SK-N-SH (cell line): Measurements from ENCODE around the gene FZD4. TPM values are rescaled to one million over a fixed set of nuclear protein-coding genes. Genes with fewer than 3 reads are reported as not detected.

Experiments used
- CTCF ChIA-PET: fragments of 300-600, 350-600 bp; formaldehyde crosslinking; extraction: SDS; loops from one replicate; lab custom pipeline; 2021; lab: Yijun Ruan, JAX
- POLR2A ChIA-PET: fragments of 350-600 bp; sonication (Branson Sonifier 250); formaldehyde crosslinking; extraction: SDS; loops from one replicate; lab custom pipeline; 2020; ENCODE audit warnings: antibody characterized with exemption, inconsistent platforms; lab: Yijun Ruan, JAX
- DNase-seq: peaks from one replicate; pipeline ENCODE4 v3.0.0; 2012
- H2AFZ ChIP-seq: fragments of 200-600 bp; sonication (generic); 2 replicates; pipeline ENCODE4 v1.8.1; 2016; ENCODE audit warnings: antibody characterized with exemption, mild to moderate bottlenecking, low read depth
- H3F3A ChIP-seq: fragments of 200-600 bp; sonication (generic); replicated peaks from 2 replicates; pipeline ENCODE3; 2016; ENCODE audit warnings: antibody characterized with exemption, mild to moderate bottlenecking; ENCODE audit not compliant: insufficient read depth
- H3K27ac ChIP-seq, 2 experiments: fragments of 200-500 bp in 1 of 2; fragments of 200-600 bp in 1 of 2; sonication (Bioruptor generic) in 1 of 2; sonication (generic), shearing (Covaris generic) in 1 of 2; 2 replicates each; pipeline versions ENCODE4 v1.5.1 to v1.6.1; 2014 to 2016; ENCODE audit warnings: low read depth in 2 of 2, inconsistent platforms in 1 of 2, low read length in 1 of 2, mild to moderate bottlenecking in 1 of 2, mixed read lengths in 1 of 2
- H3K27me3 ChIP-seq: fragments of 200-600 bp; sonication (generic), shearing (Covaris generic); 2 replicates; pipeline ENCODE4 v1.6.1; 2016; ENCODE audit warnings: mixed run types; ENCODE audit not compliant: insufficient read depth
- H3K36me3 ChIP-seq, 2 experiments: fragments of 200-500 bp in 1 of 2; fragments of 200-600 bp in 1 of 2; sonication (Bioruptor generic) in 1 of 2; sonication (generic) in 1 of 2; replicated peaks in 1 of 2; 2 replicates each; pipeline versions ENCODE3 to v1.5.1; 2014 to 2016; ENCODE audit warnings: low read length in 1 of 2, mild to moderate bottlenecking in 1 of 2; ENCODE audit not compliant: insufficient read depth in 2 of 2, control insufficient read depth in 1 of 2
- H3K4me1 ChIP-seq, 2 experiments: fragments of 200-500 bp in 1 of 2; fragments of 200-600 bp in 1 of 2; sonication (Bioruptor generic) in 1 of 2; sonication (generic), shearing (Covaris generic) in 1 of 2; 2 replicates each; pipeline versions ENCODE4 v1.5.1 to v1.6.1; 2014 to 2016; ENCODE audit warnings: low read depth in 1 of 2, low read length in 1 of 2, mixed run types in 1 of 2; ENCODE audit not compliant: insufficient read depth in 2 of 2, control insufficient read depth in 1 of 2
- H3K4me2 ChIP-seq: fragments of 200-600 bp; sonication (generic), shearing (Covaris generic); 2 replicates; pipeline ENCODE4 v1.6.1; 2017; ENCODE audit warnings: mixed run types
- H3K4me3 ChIP-seq, 2 experiments: fragments of 200-500 bp in 1 of 2; fragments of 200-600 bp in 1 of 2; sonication (Bioruptor generic) in 1 of 2; sonication (generic), shearing (Covaris generic) in 1 of 2; 2 replicates each; pipeline versions ENCODE4 v1.5.1 to v1.8.1; 2014 to 2016; ENCODE audit warnings: low read depth in 2 of 2, inconsistent platforms in 1 of 2, low read length in 1 of 2, mild to moderate bottlenecking in 1 of 2, mixed read lengths in 1 of 2, moderate library complexity in 1 of 2
- H3K79me2 ChIP-seq: fragments of 200-600 bp; sonication (generic); 2 replicates; pipeline ENCODE4 v1.8.1; 2017; ENCODE audit warnings: mild to moderate bottlenecking; ENCODE audit not compliant: insufficient read depth
- H3K9ac ChIP-seq: fragments of 200-600 bp; sonication (generic); 2 replicates; pipeline ENCODE4 v1.6.1; 2017; ENCODE audit warnings: mixed run types
- H3K9me2 ChIP-seq: fragments of 200-600 bp; sonication (generic); 2 replicates; pipeline ENCODE4 v1.6.1; 2017; ENCODE audit warnings: mixed run types
- H3K9me3 ChIP-seq: fragments of 200-600 bp; sonication (generic); 2 replicates; pipeline ENCODE4 v1.6.1; 2017; ENCODE audit warnings: mixed run types, mild to moderate bottlenecking, moderate library complexity
- H4K20me1 ChIP-seq: fragments of 200-600 bp; sonication (generic); 2 replicates; pipeline ENCODE4 v1.6.1; 2017; ENCODE audit warnings: mild to moderate bottlenecking, mixed run types; ENCODE audit not compliant: insufficient read depth
- CHD2 ChIP-seq: fragments of 150-350 bp; IDR thresholded peaks from 2 replicates; pipeline ENCODE4 v1.6.1; 2018; ENCODE audit warnings: low read length; ENCODE audit not compliant: partially characterized antibody
- ELF1 ChIP-seq: IDR thresholded peaks from 2 replicates; pipeline ENCODE4 v1.4.0; 2012
- EP300 ChIP-seq, 2 experiments: IDR thresholded peaks; 2 replicates each; pipeline versions ENCODE4 v1.4.0 to v1.6.1; 2012; ENCODE audit warnings: borderline replicate concordance in 1 of 2, low read depth in 1 of 2, low read length in 1 of 2
- FOXJ3 ChIP-seq: sonication (generic); formaldehyde crosslinking; IDR thresholded peaks from 2 replicates; pipeline ENCODE4 v1.5.1; 2020; ENCODE audit warnings: mild to moderate bottlenecking, missing genetic modification reagents
- GABPA ChIP-seq: IDR thresholded peaks from 2 replicates; pipeline ENCODE4 v1.4.0; 2012; ENCODE audit warnings: low read depth, mild to moderate bottlenecking
- MEF2A ChIP-seq: IDR thresholded peaks from 2 replicates; pipeline ENCODE4 v1.4.0; 2012; ENCODE audit warnings: low read depth, borderline replicate concordance
- POLR2AphosphoS5 ChIP-seq: IDR thresholded peaks from 2 replicates; pipeline ENCODE4 v1.6.1; 2012; ENCODE audit warnings: low read depth, low read length
- RCOR1 ChIP-seq: fragments of 150-350 bp; IDR thresholded peaks from 2 replicates; pipeline ENCODE4 v1.6.1; 2017; ENCODE audit warnings: antibody characterized with exemption, low read length
- RFX5 ChIP-seq: IDR thresholded peaks from 2 replicates; pipeline ENCODE4 v1.6.1; 2012; ENCODE audit warnings: mild to moderate bottlenecking, improper control_type of control experiment, low read length
- RXRA ChIP-seq: IDR thresholded peaks from 2 replicates; pipeline ENCODE4 v1.4.0; 2012; ENCODE audit warnings: low read depth, mild to moderate bottlenecking, borderline replicate concordance
- SIN3A ChIP-seq: IDR thresholded peaks from 2 replicates; pipeline ENCODE4 v1.6.1; 2012; ENCODE audit warnings: low read depth, mild to moderate bottlenecking, low read length, moderate library complexity, borderline replicate concordance
- SMC3 ChIP-seq: IDR thresholded peaks from 2 replicates; pipeline ENCODE4 v1.6.1; 2012; ENCODE audit warnings: low read depth, low read length, improper control_type of control experiment
- WGBS: methylation state at CpG from one replicate; pipeline ENCODE4 v1.1.6; 2017; ENCODE audit warnings: low lambda C conversion rate; 5-methylcytosine and 5-hydroxymethylcytosine counted together
- polyA plus RNA-seq, 3 experiments: library from polyadenylated mRNA; depleted of rRNA; stranded (reverse); fragments of >200 nt; gene quantifications; 2 replicates each; pipeline ENCODE4 v1.2.3, GENCODE V29; 2012
- TF ChIP-seq, protein P1 (sequence below): IDR thresholded peaks from 2 replicates; pipeline ENCODE4 v1.6.1; 2012; ENCODE audit warnings: mild to moderate bottlenecking, low read depth, low read length, moderate library complexity
- TF ChIP-seq, protein P2 (sequence below): IDR thresholded peaks from 2 replicates; pipeline ENCODE4 v1.4.0; 2012; ENCODE audit warnings: low read depth, borderline replicate concordance

FZD4 gene
- polyA plus RNA-seq, 1 of the 3 experiments (the other 2 are of a cell fraction) = 0.72 TPM

DNA sequence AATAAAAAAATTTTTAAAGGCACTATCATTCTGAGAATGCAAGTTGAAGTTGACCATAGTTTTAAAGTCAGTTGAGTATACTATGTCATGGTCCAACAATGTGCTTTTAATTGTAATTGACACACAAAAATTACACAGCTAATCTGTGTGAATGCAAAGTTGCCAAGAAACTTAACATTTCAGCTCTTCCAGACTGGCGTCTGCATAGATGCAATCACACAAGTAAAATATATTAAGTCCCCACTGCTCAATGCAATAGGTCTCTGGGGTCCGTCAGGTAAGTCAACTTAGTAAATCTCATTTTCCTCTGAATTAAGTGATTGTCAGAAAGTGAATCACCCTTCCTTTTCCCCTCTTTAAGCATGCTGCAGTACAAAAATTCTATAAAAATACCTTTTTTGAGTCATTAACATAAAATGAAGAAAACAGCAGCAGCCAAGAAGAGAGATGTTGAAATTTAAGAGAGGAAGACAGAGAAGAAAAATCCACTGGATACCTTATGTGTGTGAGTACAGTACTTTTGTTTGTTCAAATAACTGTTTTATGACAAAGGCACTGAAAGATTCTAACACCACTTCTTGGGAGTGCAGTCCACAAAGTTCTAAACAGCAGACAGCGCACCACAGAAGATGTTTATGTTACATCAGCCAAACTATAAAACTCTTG lies 5.1 kb downstream of the FZD4 start:
- no peak overlapping the region for H3K27ac ChIP-seq

DNA sequence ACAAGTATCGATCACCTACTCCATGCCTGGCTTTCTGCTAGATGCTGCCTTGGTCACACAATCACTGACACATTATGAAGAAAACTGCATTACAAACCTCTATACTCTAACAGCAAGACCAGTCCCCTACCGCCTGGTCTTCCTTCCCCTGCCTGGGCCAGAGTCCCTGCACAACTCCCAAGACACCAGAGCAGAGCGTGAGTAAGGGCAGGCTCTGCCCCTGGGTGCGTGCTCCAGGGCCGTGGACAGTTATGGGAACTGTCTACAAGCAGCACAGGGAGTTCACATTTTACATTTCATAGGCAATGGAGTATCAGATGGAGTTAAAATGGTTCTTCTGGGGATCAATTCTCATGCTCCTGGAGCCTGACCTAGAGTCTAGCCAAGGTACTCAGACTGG lies 6.5 kb downstream of the FZD4 start:
- no peak for DNase-seq
- H3K9me3 ChIP-seq = no peaks in the 10 kb centered on the region
- no peaks in the 10 kb centered on the region for H3K27me3 ChIP-seq
- no peak overlapping the region for H3K27ac ChIP-seq
- H3K9me2 ChIP-seq = no peaks in the 10 kb centered on the region
- peaks cover 0 to 28% of the 10 kb centered on the region in 2 experiments; a peak in 1 of 4 replicates for H3K4me1 ChIP-seq
- no peak overlapping the region for H3K4me2 ChIP-seq
- peaks cover 7 to 21% of the 10 kb centered on the region in 2 experiments for H3K36me3 ChIP-seq
- TF ChIP-seq RCOR1 = no peak
- no peak for TF ChIP-seq MEF2A
- CTCF ChIA-PET = interaction anchor here (1.6 to 5.4 kb wide), 2 partner anchors 11 to 15 kb away, joined by 3 to 36 read pairs; no protein-coding TSS in a partner anchor
- WGBS = 97% methylated on average over 5 of the region's 5 CpGs
- no peak overlapping the region for H3K9ac ChIP-seq
- H3K4me3 ChIP-seq = no peak overlapping the region
- POLR2A ChIA-PET = no interaction called here
- H2AFZ ChIP-seq = no peak overlapping the region
- no peaks in the 10 kb centered on the region; the same call in 1 of the 2 replicates for H3K79me2 ChIP-seq
- H3F3A ChIP-seq = peaks cover 10% of the 10 kb centered on the region
- H4K20me1 ChIP-seq = no peaks in the 10 kb centered on the region

More for the DNA sequence above, 5.1 kb downstream of the FZD4 start:
- H3K9ac ChIP-seq = no peak overlapping the region
- H3K79me2 ChIP-seq = no peaks in the 10 kb centered on the region; the same call in 1 of the 2 replicates
- no peak for DNase-seq
- H3K27me3 ChIP-seq = no peaks in the 10 kb centered on the region
- WGBS = 87% methylated on average over 3 of the region's 3 CpGs
- H3K4me3 ChIP-seq = no peak overlapping the region
- no peak for TF ChIP-seq GABPA
- TF ChIP-seq SMC3 = no peak
- TF ChIP-seq POLR2AphosphoS5 = no peak
- TF ChIP-seq RFX5 = no peak
- no peak for TF ChIP-seq ELF1
- no peak for TF ChIP-seq SIN3A
- no peaks in the 10 kb centered on the region for H4K20me1 ChIP-seq
- no peak overlapping the region for H2AFZ ChIP-seq
- H3K36me3 ChIP-seq = peaks cover 7 to 21% of the 10 kb centered on the region in 2 experiments
- H3F3A ChIP-seq = peaks cover 10% of the 10 kb centered on the region
- no peaks in the 10 kb centered on the region for H3K9me2 ChIP-seq
- H3K9me3 ChIP-seq = no peaks in the 10 kb centered on the region
- H3K4me2 ChIP-seq = no peak overlapping the region
- ChIA-PET POLR2A (no interaction called here), CTCF (interaction anchor here (1.0 to 5.4 kb wide), 2 partner anchors 8 to 12 kb away, joined by 3 to 36 read pairs; no protein-coding TSS in a partner anchor)
- peaks cover 9 to 28% of the 10 kb centered on the region in 2 experiments; a peak in 2 of 4 replicates for H3K4me1 ChIP-seq

DNA sequence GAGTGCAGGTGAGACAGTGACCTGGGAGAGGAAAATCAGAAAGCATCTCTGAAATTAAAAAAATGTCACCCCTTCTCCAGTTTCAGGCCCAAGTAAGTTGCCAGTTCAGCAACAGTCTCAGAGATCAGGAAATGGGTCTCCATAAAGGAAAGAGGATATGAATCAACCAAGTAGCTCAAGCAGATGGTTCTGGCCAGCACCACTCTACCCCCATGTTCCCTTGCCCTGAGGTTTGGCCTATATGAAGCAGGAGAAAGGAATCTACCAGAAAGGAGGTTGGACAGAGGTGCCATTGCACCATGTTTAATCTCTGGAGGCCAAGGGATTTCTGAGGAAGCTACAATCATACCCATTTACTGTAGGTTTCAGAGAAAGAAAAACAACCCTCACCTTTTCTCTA lies 7.7 kb downstream of the FZD4 start:
- Histone ChIP-seq H3K9me2 (no peaks in the 10 kb centered on the region), H3K27me3 (no peaks in the 10 kb centered on the region), H3K4me1 (peaks cover 0 to 20% of the 10 kb centered on the region in 2 experiments; a peak in 1 of 4 replicates), H3K79me2 (no peaks in the 10 kb centered on the region; the same call in 1 of the 2 replicates), H3F3A (peaks cover 1% of the 10 kb centered on the region), H3K4me2 (no peak overlapping the region), H3K27ac (no peak overlapping the region), H3K4me3 (no peak overlapping the region), H3K36me3 (peaks cover 7 to 21% of the 10 kb centered on the region in 2 experiments), H2AFZ (no peak overlapping the region), H3K9me3 (no peaks in the 10 kb centered on the region), H4K20me1 (no peaks in the 10 kb centered on the region), H3K9ac (no peak overlapping the region)
- POLR2A ChIA-PET = no interaction called here
- DNase-seq = no peak
- TF ChIP-seq RCOR1 (no peak), EP300 (IDR thresholded peaks at IDR 0.05; ENCODE audit: borderline replicate concordance in 1 of 2, low read depth in 1 of 2, low read length in 1 of 2) (no peak), RXRA (no peak), ELF1 (no peak), FOXJ3 (CRISPR knock-in tag) (no peak), CHD2 (no peak), SMC3 (no peak), RFX5 (no peak)
- TF ChIP-seq, protein P1, sequence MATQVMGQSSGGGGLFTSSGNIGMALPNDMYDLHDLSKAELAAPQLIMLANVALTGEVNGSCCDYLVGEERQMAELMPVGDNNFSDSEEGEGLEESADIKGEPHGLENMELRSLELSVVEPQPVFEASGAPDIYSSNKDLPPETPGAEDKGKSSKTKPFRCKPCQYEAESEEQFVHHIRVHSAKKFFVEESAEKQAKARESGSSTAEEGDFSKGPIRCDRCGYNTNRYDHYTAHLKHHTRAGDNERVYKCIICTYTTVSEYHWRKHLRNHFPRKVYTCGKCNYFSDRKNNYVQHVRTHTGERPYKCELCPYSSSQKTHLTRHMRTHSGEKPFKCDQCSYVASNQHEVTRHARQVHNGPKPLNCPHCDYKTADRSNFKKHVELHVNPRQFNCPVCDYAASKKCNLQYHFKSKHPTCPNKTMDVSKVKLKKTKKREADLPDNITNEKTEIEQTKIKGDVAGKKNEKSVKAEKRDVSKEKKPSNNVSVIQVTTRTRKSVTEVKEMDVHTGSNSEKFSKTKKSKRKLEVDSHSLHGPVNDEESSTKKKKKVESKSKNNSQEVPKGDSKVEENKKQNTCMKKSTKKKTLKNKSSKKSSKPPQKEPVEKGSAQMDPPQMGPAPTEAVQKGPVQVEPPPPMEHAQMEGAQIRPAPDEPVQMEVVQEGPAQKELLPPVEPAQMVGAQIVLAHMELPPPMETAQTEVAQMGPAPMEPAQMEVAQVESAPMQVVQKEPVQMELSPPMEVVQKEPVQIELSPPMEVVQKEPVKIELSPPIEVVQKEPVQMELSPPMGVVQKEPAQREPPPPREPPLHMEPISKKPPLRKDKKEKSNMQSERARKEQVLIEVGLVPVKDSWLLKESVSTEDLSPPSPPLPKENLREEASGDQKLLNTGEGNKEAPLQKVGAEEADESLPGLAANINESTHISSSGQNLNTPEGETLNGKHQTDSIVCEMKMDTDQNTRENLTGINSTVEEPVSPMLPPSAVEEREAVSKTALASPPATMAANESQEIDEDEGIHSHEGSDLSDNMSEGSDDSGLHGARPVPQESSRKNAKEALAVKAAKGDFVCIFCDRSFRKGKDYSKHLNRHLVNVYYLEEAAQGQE = no peak
- TF ChIP-seq, protein P2, sequence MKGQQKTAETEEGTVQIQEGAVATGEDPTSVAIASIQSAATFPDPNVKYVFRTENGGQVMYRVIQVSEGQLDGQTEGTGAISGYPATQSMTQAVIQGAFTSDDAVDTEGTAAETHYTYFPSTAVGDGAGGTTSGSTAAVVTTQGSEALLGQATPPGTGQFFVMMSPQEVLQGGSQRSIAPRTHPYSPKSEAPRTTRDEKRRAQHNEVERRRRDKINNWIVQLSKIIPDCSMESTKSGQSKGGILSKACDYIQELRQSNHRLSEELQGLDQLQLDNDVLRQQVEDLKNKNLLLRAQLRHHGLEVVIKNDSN = no peak
- CTCF ChIA-PET = interaction anchor here (1.2 to 5.4 kb wide), 3 partner anchors 9 to 14 kb away, joined by 3 to 36 read pairs (median 3); no protein-coding TSS in a partner anchor
